GM23338 (cell line): ENCODE measurements around the gene SLC26A1. TPM values are rescaled to one million over a fixed set of nuclear protein-coding genes. Genes with fewer than 3 reads are reported as not detected.
A peak's percentile ranks its signal among the peaks of the same experiment; 100 is the strongest.

Experiments used
- ATAC-seq: fragments of 200-7000 bp; cut with Tn5 transposase; 3 replicates; pipeline ENCODE4 v1.9.1; 2020
- DNase-seq: peaks from one replicate; pipeline ENCODE4 v3.0.0-alpha.2; 2015; ENCODE audit warnings: low spot score
- H2AFZ ChIP-seq: fragments of 200-600 bp; sonication (generic); 2 replicates; pipeline ENCODE4 v1.8.0; 2016; ENCODE audit warnings: antibody characterized with exemption, mild to moderate bottlenecking, moderate library complexity
- H3F3A ChIP-seq: fragments of 200-600 bp; sonication (generic); replicated peaks from 2 replicates; pipeline ENCODE4 v1.8.0; 2017; ENCODE audit warnings: antibody characterized with exemption, mixed run types, low read depth
- H3K27ac ChIP-seq: fragments of 200-600 bp; sonication (generic); 2 replicates; pipeline ENCODE4 v1.6.1; 2016; ENCODE audit warnings: low read depth
- H3K27me3 ChIP-seq: fragments of 200-600 bp; sonication (generic); 2 replicates; pipeline ENCODE4 v1.8.0; 2016; ENCODE audit warnings: mild to moderate bottlenecking, mixed run types, moderate library complexity; ENCODE audit not compliant: insufficient read depth
- H3K36me3 ChIP-seq: fragments of 200-600 bp; sonication (generic); 2 replicates; pipeline ENCODE4 v1.8.0; 2016; ENCODE audit warnings: mild to moderate bottlenecking; ENCODE audit not compliant: insufficient read depth
- H3K4me1 ChIP-seq: fragments of 200-600 bp; sonication (generic); 2 replicates; pipeline ENCODE4 v1.8.0; 2016; ENCODE audit warnings: mild to moderate bottlenecking, moderate library complexity; ENCODE audit not compliant: insufficient read depth
- H3K4me2 ChIP-seq: fragments of 200-600 bp; sonication (generic); 2 replicates; pipeline ENCODE4 v1.7.1; 2017; ENCODE audit warnings: mixed run types
- H3K4me3 ChIP-seq: fragments of 200-600 bp; sonication (generic); 2 replicates; pipeline ENCODE4 v1.6.1; 2016; ENCODE audit warnings: mixed run types
- H3K79me2 ChIP-seq: fragments of 200-600 bp; sonication (generic); replicated peaks from 2 replicates; pipeline ENCODE4 v1.8.0; 2017; ENCODE audit warnings: mild to moderate bottlenecking; ENCODE audit not compliant: insufficient read depth
- H3K9me2 ChIP-seq: fragments of 200-600 bp; sonication (generic); 2 replicates; pipeline ENCODE4 v1.8.0; 2017; ENCODE audit not compliant: insufficient read depth
- H4K20me1 ChIP-seq: fragments of 200-600 bp; sonication (generic); replicated peaks from 2 replicates; pipeline ENCODE4 v1.8.0; 2017; ENCODE audit warnings: mild to moderate bottlenecking; ENCODE audit not compliant: insufficient read depth
- H3K27ac Mint-ChIP-seq: 2 replicates; pipeline ENCODE4 v1.8.0; 2020; ENCODE audit warnings: inconsistent platforms, mild to moderate bottlenecking, moderate library complexity, mixed read lengths
- H3K27me3 Mint-ChIP-seq: 3 replicates; pipeline ENCODE4 v1.8.0; 2022; ENCODE audit warnings: low read depth, mild to moderate bottlenecking, moderate library complexity, mixed read lengths, inconsistent platforms; ENCODE audit not compliant: insufficient read depth, poor library complexity
- H3K36me3 Mint-ChIP-seq: 3 replicates; pipeline ENCODE4 v1.8.0; 2021; ENCODE audit warnings: low read depth, mild to moderate bottlenecking, inconsistent platforms, moderate library complexity, mixed read lengths
- H3K4me1 Mint-ChIP-seq: 3 replicates; pipeline ENCODE4 v1.8.0; 2020; ENCODE audit warnings: mild to moderate bottlenecking, inconsistent platforms, mixed read lengths
- H3K4me3 Mint-ChIP-seq: 3 replicates; pipeline ENCODE4 v1.8.0; 2021; ENCODE audit warnings: moderate library complexity, mild to moderate bottlenecking, inconsistent platforms, mixed read lengths
- H3K9me3 Mint-ChIP-seq: 3 replicates; pipeline ENCODE4 v1.8.0; 2020; ENCODE audit warnings: moderate library complexity, mild to moderate bottlenecking, inconsistent platforms, mixed read lengths
- CREB1 ChIP-seq: fragments of 250-450 bp; sonication (Bioruptor Pico); IDR thresholded peaks from 2 replicates; pipeline ENCODE4 v1.5.0; 2020; ENCODE audit warnings: low read depth, mild to moderate bottlenecking, moderate library complexity
- EZH2 ChIP-seq: fragments of 200-600 bp; sonication (generic); IDR thresholded peaks from one replicate; pipeline ENCODE4 v1.8.0; 2017; ENCODE audit warnings: antibody characterized with exemption, mild to moderate bottlenecking, low read depth; ENCODE audit not compliant: unreplicated experiment
- EZH2phosphoT487 ChIP-seq: fragments of 200-600 bp; sonication (generic); IDR thresholded peaks from one replicate; pipeline ENCODE4 v1.8.1; 2018; ENCODE audit warnings: antibody characterized with exemption; ENCODE audit not compliant: unreplicated experiment
- JUNB ChIP-seq: IDR thresholded peaks from one replicate; pipeline ENCODE4 v1.6.1; 2016; ENCODE audit warnings: antibody characterized with exemption; ENCODE audit not compliant: unreplicated experiment
- NANOG ChIP-seq: IDR thresholded peaks from 2 replicates; pipeline ENCODE4 v1.6.1; 2016; ENCODE audit warnings: antibody characterized with exemption, borderline replicate concordance
- POLR2AphosphoS5 ChIP-seq: IDR thresholded peaks from 2 replicates; pipeline ENCODE4 v1.6.1; 2016; ENCODE audit warnings: antibody characterized with exemption, low read depth
- STAT1 ChIP-seq: IDR thresholded peaks from one replicate; pipeline ENCODE4 v1.6.1; 2016; ENCODE audit warnings: antibody characterized with exemption; ENCODE audit not compliant: unreplicated experiment
- ZNF114 ChIP-seq: fragments of 250-450 bp; sonication (Bioruptor Pico); IDR thresholded peaks from 2 replicates; pipeline ENCODE4 v1.5.0; 2020; ENCODE audit warnings: mild to moderate bottlenecking, moderate library complexity
- ZNF331 ChIP-seq: fragments of 250-450 bp; sonication (Bioruptor Pico); IDR thresholded peaks from 2 replicates; pipeline ENCODE4 v1.5.0; 2020; ENCODE audit warnings: low read depth, mild to moderate bottlenecking, moderate library complexity
- polyA plus RNA-seq: library from polyadenylated mRNA; unstranded; fragments of >200 nt; fragmentation: Nextera tagmentation; extraction: Ambion mirVana; gene quantifications from 2 replicates; pipeline ENCODE4 v1.2.1, GENCODE V29; 2016
- total RNA-seq: library from RNA; depleted of rRNA; stranded (reverse); fragments of >200 nt; shearing (Covaris generic); gene quantifications from 2 replicates; pipeline ENCODE4 v1.2.3, GENCODE V29; 2014
- TF ChIP-seq, protein P1 (sequence below): IDR thresholded peaks from one replicate; pipeline ENCODE4 v1.6.1; 2018; ENCODE audit warnings: antibody characterized with exemption; ENCODE audit not compliant: unreplicated experiment
- TF ChIP-seq, protein P2 (sequence below), 2 experiments: fragments of 200-600 bp in 1 of 2; sonication (generic) in 1 of 2; conservative IDR thresholded peaks; 2 replicates each; pipeline versions ENCODE4 v1.5.1 to v1.6.1; 2016 to 2017; ENCODE audit warnings: antibody characterized with exemption in 2 of 2, low read depth in 2 of 2, mild to moderate bottlenecking in 2 of 2, moderate library complexity in 1 of 2
- TF ChIP-seq, protein P3 (sequence below): fragments of 250-450 bp; sonication (Bioruptor Pico); IDR thresholded peaks from 2 replicates; pipeline ENCODE4 v1.5.0; 2020; ENCODE audit warnings: mild to moderate bottlenecking, moderate library complexity
- TF ChIP-seq, protein P4 (sequence below): IDR thresholded peaks from 2 replicates; pipeline ENCODE4 v1.6.1; 2016; ENCODE audit warnings: antibody characterized with exemption

Gene SLC26A1
- total and polyA plus RNA-seq, 2 experiments from 2014 or later: 0.10 to 0.27 TPM

DNA sequence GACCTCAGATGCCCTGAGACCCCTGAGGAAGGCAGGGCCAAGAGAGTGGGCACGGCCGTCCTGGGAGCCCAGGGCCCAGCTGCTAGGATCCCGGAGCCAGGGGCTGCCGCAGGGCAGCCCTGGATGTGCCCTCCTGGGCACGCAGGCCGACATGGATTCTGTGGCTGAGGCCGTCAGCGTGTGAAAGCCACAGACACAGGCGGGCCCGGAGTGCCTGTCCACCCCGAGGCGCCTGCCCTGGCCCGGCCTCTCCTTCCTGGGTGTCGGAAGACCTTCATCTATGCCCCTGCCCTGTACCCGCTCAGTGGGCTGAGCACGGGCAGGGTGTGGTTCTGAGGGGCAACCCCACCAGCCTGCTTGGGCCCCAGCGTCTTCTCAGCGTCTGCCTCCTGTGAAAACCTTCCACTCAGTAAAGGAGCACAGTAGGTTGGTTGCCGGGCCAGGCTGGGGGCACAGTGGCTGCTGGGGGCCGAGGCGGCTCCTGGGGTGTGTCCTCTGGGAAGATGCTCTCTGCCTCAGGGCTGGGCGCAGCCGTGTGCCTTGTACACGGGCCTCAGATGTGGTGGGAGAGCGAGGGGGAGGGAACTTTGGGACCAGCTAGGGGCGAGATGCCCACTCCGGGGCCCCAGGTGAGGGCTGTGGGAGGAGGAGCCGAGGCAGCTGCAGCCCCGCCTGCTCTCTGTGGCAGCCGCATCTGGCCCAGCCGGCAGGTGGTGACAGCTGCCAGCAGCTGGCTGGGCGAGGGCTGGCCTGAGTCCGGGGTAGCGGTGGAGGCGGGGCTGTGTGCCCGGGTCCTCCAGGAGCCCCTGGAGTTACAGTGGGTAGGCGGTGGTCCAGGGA, 39.0 kb upstream of the SLC26A1 start:
- Mint-ChIP-seq H3K4me1 (no peaks in the 10 kb centered on the region), H3K9me3 (no peaks in the 10 kb centered on the region), H3K4me3 (no peak overlapping the region), H3K27ac (no peak overlapping the region), H3K27me3 (peaks cover 5% of the 10 kb centered on the region), H3K36me3 (no peaks in the 10 kb centered on the region)
- Histone ChIP-seq H2AFZ (no peak overlapping the region), H3K4me3 (no peak overlapping the region), H3K27me3 (no peaks in the 10 kb centered on the region), H3K4me2 (no peak overlapping the region), H3F3A (no peaks in the 10 kb centered on the region), H3K79me2 (no peaks in the 10 kb centered on the region), H4K20me1 (no peaks in the 10 kb centered on the region), H3K36me3 (no peaks in the 10 kb centered on the region), H3K4me1 (no peaks in the 10 kb centered on the region), H3K27ac (no peak overlapping the region), H3K9me2 (no peaks in the 10 kb centered on the region)
- DNase-seq (no peak), ATAC-seq (peak; percentile 4)
- TF ChIP-seq ZNF114 (CRISPR knock-in tag) (no peak), STAT1 (no peak), POLR2AphosphoS5 (no peak), CREB1 (CRISPR knock-in tag) (no peak), EZH2 (no peak), ZNF331 (CRISPR knock-in tag) (no peak), EZH2phosphoT487 (no peak), NANOG (no peak), JUNB (no peak)
- TF ChIP-seq, protein P1, sequence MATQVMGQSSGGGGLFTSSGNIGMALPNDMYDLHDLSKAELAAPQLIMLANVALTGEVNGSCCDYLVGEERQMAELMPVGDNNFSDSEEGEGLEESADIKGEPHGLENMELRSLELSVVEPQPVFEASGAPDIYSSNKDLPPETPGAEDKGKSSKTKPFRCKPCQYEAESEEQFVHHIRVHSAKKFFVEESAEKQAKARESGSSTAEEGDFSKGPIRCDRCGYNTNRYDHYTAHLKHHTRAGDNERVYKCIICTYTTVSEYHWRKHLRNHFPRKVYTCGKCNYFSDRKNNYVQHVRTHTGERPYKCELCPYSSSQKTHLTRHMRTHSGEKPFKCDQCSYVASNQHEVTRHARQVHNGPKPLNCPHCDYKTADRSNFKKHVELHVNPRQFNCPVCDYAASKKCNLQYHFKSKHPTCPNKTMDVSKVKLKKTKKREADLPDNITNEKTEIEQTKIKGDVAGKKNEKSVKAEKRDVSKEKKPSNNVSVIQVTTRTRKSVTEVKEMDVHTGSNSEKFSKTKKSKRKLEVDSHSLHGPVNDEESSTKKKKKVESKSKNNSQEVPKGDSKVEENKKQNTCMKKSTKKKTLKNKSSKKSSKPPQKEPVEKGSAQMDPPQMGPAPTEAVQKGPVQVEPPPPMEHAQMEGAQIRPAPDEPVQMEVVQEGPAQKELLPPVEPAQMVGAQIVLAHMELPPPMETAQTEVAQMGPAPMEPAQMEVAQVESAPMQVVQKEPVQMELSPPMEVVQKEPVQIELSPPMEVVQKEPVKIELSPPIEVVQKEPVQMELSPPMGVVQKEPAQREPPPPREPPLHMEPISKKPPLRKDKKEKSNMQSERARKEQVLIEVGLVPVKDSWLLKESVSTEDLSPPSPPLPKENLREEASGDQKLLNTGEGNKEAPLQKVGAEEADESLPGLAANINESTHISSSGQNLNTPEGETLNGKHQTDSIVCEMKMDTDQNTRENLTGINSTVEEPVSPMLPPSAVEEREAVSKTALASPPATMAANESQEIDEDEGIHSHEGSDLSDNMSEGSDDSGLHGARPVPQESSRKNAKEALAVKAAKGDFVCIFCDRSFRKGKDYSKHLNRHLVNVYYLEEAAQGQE: no peak
- TF ChIP-seq, protein P2, sequence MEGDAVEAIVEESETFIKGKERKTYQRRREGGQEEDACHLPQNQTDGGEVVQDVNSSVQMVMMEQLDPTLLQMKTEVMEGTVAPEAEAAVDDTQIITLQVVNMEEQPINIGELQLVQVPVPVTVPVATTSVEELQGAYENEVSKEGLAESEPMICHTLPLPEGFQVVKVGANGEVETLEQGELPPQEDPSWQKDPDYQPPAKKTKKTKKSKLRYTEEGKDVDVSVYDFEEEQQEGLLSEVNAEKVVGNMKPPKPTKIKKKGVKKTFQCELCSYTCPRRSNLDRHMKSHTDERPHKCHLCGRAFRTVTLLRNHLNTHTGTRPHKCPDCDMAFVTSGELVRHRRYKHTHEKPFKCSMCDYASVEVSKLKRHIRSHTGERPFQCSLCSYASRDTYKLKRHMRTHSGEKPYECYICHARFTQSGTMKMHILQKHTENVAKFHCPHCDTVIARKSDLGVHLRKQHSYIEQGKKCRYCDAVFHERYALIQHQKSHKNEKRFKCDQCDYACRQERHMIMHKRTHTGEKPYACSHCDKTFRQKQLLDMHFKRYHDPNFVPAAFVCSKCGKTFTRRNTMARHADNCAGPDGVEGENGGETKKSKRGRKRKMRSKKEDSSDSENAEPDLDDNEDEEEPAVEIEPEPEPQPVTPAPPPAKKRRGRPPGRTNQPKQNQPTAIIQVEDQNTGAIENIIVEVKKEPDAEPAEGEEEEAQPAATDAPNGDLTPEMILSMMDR (conservative IDR thresholded peaks at IDR 0.05; ENCODE audit: low read depth in 2 of 2): no peak
- TF ChIP-seq, protein P3, sequence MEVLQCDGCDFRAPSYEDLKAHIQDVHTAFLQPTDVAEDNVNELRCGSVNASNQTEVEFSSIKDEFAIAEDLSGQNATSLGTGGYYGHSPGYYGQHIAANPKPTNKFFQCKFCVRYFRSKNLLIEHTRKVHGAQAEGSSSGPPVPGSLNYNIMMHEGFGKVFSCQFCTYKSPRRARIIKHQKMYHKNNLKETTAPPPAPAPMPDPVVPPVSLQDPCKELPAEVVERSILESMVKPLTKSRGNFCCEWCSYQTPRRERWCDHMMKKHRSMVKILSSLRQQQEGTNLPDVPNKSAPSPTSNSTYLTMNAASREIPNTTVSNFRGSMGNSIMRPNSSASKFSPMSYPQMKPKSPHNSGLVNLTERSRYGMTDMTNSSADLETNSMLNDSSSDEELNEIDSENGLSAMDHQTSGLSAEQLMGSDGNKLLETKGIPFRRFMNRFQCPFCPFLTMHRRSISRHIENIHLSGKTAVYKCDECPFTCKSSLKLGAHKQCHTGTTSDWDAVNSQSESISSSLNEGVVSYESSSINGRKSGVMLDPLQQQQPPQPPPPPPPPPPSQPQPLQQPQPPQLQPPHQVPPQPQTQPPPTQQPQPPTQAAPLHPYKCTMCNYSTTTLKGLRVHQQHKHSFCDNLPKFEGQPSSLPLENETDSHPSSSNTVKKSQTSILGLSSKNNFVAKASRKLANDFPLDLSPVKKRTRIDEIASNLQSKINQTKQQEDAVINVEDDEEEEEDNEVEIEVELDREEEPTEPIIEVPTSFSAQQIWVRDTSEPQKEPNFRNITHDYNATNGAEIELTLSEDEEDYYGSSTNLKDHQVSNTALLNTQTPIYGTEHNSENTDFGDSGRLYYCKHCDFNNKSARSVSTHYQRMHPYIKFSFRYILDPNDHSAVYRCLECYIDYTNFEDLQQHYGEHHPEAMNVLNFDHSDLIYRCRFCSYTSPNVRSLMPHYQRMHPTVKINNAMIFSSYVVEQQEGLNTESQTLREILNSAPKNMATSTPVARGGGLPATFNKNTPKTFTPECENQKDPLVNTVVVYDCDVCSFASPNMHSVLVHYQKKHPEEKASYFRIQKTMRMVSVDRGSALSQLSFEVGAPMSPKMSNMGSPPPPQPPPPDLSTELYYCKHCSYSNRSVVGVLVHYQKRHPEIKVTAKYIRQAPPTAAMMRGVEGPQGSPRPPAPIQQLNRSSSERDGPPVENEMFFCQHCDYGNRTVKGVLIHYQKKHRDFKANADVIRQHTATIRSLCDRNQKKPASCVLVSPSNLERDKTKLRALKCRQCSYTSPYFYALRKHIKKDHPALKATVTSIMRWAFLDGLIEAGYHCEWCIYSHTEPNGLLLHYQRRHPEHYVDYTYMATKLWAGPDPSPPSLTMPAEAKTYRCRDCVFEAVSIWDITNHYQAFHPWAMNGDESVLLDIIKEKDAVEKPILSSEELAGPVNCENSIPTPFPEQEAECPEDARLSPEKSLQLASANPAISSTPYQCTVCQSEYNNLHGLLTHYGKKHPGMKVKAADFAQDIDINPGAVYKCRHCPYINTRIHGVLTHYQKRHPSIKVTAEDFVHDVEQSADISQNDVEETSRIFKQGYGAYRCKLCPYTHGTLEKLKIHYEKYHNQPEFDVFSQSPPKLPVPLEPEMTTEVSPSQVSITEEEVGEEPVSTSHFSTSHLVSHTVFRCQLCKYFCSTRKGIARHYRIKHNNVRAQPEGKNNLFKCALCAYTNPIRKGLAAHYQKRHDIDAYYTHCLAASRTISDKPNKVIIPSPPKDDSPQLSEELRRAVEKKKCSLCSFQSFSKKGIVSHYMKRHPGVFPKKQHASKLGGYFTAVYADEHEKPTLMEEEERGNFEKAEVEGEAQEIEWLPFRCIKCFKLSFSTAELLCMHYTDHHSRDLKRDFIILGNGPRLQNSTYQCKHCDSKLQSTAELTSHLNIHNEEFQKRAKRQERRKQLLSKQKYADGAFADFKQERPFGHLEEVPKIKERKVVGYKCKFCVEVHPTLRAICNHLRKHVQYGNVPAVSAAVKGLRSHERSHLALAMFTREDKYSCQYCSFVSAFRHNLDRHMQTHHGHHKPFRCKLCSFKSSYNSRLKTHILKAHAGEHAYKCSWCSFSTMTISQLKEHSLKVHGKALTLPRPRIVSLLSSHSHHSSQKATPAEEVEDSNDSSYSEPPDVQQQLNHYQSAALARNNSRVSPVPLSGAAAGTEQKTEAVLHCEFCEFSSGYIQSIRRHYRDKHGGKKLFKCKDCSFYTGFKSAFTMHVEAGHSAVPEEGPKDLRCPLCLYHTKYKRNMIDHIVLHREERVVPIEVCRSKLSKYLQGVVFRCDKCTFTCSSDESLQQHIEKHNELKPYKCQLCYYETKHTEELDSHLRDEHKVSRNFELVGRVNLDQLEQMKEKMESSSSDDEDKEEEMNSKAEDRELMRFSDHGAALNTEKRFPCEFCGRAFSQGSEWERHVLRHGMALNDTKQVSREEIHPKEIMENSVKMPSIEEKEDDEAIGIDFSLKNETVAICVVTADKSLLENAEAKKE (CRISPR knock-in tag): no peak
- TF ChIP-seq, protein P4, sequence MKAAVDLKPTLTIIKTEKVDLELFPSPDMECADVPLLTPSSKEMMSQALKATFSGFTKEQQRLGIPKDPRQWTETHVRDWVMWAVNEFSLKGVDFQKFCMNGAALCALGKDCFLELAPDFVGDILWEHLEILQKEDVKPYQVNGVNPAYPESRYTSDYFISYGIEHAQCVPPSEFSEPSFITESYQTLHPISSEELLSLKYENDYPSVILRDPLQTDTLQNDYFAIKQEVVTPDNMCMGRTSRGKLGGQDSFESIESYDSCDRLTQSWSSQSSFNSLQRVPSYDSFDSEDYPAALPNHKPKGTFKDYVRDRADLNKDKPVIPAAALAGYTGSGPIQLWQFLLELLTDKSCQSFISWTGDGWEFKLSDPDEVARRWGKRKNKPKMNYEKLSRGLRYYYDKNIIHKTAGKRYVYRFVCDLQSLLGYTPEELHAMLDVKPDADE: no peak
